GM21515 (cell line): ENCODE results near the gene PIP5K1B.
"Not testable (repeated sequence)": the region's sequence is repeated elsewhere in the genome, so short reads cannot be mapped to it uniquely, and the experiment has no call there.

ENCODE experiments used
- ATAC-seq: cut with Tn5 transposase; IDR thresholded peaks from one replicate; pipeline ENCODE4 v1.9.1; 2021; ENCODE audit not compliant: unreplicated experiment

Gene PIP5K1B, protein sequence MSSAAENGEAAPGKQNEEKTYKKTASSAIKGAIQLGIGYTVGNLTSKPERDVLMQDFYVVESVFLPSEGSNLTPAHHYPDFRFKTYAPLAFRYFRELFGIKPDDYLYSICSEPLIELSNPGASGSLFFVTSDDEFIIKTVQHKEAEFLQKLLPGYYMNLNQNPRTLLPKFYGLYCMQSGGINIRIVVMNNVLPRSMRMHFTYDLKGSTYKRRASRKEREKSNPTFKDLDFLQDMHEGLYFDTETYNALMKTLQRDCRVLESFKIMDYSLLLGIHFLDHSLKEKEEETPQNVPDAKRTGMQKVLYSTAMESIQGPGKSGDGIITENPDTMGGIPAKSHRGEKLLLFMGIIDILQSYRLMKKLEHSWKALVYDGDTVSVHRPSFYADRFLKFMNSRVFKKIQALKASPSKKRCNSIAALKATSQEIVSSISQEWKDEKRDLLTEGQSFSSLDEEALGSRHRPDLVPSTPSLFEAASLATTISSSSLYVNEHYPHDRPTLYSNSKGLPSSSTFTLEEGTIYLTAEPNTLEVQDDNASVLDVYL

DNA sequence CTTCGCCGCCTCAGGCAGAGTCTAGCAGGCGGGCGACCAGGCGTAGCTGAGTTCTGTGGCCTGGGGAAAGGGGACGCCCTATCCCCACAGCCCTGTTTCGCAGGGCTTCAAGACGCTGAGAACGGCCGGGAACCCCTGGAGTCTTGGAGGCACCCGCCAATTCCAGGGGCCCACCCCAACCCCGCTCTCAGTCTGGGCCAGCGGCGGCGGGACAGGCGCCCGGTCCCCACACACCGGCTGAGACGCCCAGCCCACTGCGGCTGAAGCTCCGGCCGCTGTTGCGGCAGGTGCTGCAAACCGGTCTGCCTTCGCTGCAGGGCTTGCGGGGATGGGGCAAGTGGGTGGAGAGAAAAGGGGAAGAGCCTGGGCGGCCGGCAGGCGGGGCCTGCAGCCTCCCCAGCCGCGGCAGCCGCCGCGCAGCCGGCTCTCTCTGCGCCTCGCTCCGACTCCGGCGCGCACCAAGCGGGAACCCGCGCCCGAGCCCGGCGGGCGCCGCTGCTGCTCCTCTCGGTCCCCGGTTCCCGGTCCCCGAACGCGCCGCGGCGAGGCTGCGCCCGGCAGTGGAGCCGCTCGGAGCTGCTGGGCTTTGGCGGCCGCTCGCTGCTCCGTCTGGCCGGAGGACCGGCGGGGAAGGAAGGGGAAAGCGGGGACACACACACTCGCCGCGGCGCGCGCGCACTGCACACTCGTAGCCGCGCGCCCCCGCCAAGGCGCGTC lies at the start of gene PIP5K1B:
TSS of gene PIP5K1B (plus strand) at position 427 of the 717 bp plus-strand sequence. CDS start 117,375 bp downstream, outside the sequence.
- peak; percentile 80 for ATAC-seq

DNA sequence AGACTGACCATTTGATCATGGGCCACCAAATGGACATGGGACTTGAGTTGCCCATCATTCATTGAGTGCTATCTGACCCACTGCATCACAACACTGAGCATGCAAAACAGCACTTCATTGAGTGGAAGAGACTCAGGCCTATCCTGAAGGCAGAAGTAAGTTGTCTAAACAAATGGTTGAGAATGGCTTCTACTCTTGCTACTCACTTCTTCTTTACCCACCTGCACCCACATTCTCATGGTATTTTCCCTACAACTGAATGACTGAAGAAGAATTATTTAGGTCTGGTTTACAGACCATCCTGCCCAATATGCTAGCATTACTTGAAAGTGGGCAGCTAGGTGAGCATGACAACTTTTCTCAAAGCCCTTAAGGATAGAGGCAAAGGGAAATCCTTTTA lies 41.0 kb upstream of the PIP5K1B start:
- no peak for ATAC-seq

DNA sequence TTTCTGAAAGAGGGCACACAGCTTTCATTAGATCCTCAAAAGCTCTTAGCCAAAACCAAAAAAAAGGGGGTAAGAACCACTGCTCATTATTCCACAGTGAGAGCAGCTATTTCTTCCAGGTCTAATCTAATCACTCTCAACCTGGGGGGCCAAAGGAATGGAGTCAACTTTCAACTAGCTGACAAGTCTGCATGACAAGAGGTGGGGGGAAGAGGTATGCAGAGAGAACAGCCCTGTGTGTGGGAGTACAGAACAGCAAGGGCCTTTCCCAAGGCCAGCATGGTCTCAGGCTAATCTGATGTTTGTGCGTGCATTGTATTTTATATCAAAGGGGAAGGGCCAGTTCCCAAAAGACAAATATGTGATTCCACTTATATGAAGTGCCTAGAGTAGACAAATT lies 36.9 kb upstream of the PIP5K1B start:
- ATAC-seq, result no peak

DNA sequence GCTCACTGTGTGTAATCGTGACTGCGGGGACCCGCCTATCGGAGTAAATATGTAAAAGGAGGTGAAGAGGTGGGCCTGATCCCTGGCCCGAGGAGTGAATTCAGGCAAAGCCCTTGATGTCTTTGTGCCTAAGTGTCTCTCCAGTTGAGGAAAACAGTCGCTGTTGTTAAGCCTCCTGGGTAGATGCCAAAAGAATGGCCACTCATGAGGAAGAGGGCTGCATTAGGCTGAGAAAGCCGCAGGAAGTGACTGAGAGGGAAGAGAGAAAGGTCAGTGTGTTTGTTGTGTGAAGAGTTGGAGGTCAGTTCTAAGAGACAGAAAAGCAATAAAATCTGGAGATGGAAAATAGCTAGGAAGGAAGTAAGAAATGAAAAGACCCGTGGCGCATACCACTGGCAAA lies 35.8 kb upstream of the PIP5K1B start:
- ATAC-seq, result no peak

DNA sequence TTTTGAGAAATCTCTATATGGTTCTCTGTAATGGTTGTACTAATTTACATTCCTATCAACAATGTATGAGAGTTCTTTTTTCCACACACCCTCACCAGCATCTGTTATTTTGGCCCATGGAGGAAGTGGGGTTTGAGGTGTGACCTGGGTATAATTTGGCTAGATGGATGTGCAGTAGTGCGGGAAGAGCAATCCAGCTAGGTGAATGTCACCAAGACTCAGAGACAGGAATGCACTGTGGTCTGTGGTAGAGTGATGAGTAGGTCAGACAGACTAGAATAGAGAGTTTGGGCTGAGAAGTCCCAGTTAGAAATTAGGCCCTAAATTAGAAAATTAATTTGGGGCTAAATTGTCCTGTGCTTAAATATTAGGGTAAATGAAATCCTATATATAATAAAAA lies 32.8 kb upstream of the PIP5K1B start:
- ATAC-seq, result no peak

DNA sequence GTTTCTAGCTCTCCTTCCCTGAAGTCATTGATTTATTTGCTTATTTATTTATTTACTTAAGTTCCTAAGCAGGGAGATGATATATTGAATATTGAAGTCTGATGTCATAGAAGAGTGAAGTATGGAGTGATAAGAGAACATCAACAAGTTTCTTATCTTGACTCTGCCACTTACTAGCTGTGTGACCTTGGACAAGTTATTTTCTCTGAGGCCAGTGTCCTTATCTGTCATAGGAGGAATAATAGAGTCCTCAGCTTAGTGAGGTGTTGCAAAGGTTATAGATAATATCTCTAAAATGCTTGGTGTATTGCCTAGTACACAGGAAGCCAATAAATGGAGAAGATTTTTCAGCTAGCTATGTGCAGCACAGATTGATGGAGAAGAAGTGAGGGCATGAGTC lies 32.4 kb upstream of the PIP5K1B start:
- no peak for ATAC-seq

DNA sequence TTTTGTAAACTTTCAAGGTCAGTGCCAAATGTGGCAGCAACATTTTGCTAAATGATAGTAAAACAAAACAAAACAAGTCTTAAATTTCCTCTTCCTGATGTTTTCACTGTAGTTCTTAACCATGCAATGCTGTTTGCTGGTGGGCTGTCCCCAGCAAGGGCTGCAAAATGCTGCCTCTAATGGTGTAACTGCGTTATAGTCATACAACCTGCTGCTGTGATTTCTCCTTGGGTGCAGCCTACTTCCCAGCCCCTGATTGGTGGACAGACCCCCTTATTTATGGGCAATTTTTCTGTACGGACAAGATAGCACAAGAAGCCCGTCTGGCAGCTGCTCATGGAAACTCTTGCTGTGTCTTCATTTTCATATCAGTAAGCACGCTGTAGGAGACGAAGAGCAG lies 26.6 kb upstream of the PIP5K1B start:
- no peak for ATAC-seq

DNA sequence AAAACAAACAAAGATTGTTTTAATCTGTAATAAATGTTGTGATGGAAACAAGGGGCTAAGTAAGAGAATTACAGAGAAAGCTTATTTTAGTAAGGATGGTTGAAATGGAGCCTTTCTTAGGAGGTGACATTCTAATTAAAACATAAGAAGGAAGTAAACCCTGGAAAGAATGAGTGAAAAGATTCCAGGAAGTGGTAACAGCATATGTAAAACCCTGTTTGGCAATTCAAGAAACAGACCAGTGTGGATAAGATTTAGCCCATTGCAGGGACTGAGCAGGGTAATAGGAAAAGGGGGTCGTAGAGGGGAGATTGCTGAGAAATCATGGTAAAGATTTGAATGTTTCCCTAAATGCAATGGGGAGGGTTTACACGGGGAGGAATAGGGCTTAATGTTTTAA lies 21.6 kb upstream of the PIP5K1B start:
- no peak for ATAC-seq

DNA sequence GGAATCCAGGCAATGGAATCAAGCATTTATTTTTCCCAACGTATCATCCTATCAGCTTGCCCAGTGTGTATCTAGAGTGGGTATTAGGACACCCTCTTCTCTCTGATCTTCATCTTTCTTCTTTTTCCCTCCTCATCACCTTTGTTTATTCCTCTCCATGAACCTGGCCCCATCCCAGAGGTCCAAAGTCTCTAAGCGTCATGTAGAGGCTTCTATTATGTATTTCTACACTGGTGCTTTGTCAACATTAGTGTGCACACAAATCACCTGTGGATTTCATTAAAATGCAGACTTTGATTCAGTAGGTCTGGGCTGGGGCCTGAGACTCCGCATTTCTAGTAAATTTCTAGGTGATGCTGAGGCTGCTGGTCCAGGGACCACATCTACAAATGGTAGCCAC lies 19.8 kb upstream of the PIP5K1B start:
- ATAC-seq, result no peak

DNA sequence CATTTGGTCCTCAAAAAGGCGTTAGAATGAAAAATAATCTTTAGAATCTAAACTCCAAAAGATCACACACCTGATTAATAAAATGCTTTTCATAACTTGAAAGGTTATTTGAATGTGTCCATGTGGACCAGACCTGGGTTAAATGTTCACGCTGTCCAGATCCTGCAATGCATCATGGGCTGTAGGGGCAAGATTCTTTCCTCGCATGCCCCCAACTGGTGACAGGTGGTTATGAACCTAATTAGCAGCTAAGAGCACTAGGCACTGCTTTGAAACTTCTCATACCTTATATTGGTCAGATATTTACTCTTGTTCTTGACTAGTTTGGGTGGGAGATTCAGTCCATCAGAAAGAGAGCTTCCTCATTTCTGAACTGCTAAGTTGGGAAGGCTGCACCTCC lies 19.3 kb upstream of the PIP5K1B start:
- peak; percentile 81 for ATAC-seq

DNA sequence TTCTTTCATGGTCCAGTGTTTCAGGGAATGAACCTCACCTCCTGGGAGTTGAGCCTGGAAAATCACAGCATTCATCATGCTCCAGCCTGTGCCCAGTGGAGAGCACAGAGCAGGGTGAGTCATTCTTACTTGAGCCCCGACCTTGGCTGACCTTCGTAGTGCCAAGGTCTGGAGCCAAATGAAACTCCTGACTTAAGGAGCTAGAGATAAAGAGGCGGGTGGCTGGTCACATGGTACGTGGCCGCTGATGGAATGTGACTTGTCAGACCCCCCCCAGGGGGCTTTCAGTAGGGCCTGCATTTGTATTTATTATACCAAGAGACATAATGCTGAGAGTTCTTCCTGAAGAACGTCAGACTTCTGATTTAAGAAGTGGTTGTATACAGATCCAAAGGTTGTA lies 15.0 kb upstream of the PIP5K1B start:
- no peak for ATAC-seq

DNA sequence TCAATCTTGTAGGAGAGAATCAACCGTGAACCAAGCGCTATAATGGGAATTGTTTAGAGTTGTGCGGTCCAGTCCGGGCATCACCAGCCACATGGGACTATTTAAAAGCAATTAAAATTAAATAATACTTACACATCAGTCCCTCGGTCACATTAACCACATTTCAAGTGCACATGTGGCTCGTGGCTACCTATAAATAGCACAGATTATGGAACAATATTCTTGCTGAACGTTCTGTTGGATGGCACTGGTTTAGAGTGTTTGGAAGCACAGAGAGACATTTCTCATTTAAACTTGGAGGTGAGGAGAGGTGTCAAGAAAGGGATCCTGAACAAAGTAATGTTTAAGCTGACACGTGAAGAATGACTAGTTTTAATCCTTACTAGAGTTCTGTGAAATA lies 12.5 kb upstream of the PIP5K1B start:
- no peak for ATAC-seq

DNA sequence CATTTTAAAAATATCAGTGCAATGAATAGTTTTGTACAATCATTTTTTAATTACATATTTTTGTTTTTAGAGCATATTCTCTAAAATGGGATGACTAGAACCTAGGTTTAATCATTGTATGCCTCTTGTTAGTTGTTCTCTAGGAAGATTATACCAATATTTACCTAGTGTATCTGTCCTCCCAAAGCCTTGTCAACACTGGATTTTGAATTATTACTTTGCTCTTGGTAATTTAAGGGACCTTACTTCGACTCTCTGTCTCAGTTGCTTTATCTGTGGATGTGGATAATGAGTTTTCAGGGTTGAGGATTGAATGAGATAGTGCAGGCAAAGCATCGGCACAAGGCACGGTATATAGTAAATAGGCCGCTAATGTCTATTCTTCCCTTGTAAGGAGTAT lies 10.9 kb upstream of the PIP5K1B start:
- ATAC-seq, result no peak

DNA sequence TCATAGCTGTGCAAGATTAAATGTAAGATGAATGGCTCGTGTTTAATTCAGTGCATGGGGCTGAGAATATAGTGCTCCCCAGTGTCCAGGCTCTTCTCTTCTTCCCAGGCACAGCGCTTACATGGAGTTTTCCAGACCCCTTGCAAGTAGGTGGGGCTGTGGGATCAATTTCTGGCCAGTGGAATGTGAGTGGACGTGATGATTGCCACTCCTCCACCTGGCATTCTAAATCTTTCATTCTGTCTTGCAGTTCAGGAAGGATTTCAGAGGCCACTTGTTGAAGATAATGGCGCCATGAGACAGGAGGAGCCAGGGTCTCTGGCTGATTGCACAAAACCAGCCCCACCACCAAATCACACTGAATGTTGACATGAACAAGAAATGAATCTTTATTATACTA lies 7.2 kb upstream of the PIP5K1B start:
- no peak for ATAC-seq

DNA sequence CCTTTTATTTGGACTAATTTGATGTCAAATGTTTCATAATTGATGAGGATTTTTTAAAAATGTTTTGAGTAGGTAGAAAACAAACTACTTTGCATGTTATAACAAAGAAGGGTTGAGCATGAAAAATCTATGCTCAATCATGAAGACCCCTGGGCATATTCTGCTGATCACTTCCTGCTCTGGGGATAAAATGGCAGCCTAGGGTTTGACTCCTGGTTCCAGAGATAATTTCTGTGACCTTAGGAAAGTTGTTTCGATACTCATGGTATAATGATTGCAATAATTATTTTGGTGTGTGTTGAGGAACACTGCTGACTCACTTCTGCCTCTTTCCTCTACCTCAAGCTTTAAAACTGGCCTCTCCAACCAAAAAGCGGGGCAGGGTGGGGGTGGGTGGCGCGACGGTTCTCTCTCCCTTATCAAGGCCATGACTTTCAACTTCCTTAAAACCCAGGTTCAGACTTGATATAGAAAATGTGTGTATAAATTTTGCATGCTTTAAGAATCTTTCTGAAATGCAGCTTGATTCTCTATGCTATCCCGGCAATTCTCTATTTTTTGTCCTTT lies 6.0 kb upstream of the PIP5K1B start:
- ATAC-seq, result no peak

DNA sequence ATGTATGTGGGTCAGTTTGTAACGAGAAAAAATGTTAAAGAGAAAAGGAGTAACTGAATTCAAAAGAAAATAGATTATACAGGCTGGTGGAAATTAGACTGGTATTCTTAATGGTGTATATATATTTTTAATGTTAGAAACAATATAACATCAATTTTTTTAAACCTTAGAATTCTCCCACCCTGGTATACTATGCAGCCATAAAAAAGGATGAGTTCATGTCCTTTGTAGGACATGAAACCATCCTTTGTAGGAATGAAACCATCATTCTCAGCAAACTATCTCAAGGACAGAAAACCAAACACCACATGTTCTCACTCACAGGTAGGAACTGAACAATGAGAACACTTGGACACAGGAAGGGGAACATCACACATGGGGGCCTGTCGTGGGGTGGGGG lies 5.4 kb upstream of the PIP5K1B start:
- ATAC-seq, result not testable (repeated sequence)

DNA sequence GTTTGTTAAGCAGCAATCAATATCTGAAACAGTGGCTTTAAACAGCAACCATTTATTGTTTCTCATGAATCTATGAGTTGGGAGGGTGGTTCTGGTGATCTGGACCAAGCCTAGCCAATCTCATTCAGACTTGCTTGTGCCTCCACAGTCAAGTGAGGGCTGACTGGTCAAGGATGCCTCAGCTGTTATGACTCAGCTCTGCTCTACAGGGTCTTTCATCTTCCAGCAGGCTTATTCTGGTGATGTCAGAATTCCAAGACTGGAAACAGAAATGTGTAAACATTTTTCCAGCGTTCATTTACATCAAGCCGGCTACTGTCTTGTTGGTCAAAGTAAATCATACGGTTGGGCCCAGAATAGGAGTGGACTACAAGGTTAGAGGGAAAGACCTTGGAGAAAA lies 2.5 kb upstream of the PIP5K1B start:
- no peak for ATAC-seq

DNA sequence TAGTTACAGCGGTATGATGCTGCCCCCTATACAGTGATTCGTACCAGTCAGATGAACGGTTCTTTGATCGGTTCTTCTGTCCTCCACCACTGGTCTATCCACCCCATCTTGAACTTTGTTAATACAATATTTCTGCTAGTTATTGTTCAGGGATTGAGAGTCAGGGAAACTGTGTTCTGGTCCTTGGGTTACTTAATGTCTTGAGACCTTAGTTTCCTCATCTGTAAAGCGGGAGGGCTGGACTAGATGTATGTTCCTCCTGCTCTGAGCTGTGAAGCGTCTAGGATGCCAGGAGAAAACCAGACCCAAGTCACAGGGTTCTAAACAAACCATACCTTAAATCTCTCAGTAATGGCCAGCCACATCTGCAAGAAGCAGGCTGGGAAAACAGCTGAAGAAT lies 1.4 kb upstream of the PIP5K1B start:
- no peak for ATAC-seq

DNA sequence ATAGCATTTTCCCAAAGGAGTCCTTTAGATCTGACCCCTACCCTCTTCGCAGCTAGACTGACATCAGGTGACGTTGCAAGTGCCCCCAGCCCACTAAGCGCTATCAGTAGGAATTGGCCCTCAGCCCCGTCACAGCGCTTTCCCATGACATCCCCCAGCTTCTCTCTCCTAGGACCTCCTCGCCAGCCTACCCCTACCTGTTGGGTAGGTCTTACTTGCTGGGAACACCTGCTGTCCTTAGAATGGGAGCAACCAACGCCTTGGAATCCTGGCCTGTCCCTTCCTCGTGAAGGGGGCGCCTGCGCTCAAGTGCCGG lies 584 bp upstream of the PIP5K1B start:
- no peak for ATAC-seq

DNA sequence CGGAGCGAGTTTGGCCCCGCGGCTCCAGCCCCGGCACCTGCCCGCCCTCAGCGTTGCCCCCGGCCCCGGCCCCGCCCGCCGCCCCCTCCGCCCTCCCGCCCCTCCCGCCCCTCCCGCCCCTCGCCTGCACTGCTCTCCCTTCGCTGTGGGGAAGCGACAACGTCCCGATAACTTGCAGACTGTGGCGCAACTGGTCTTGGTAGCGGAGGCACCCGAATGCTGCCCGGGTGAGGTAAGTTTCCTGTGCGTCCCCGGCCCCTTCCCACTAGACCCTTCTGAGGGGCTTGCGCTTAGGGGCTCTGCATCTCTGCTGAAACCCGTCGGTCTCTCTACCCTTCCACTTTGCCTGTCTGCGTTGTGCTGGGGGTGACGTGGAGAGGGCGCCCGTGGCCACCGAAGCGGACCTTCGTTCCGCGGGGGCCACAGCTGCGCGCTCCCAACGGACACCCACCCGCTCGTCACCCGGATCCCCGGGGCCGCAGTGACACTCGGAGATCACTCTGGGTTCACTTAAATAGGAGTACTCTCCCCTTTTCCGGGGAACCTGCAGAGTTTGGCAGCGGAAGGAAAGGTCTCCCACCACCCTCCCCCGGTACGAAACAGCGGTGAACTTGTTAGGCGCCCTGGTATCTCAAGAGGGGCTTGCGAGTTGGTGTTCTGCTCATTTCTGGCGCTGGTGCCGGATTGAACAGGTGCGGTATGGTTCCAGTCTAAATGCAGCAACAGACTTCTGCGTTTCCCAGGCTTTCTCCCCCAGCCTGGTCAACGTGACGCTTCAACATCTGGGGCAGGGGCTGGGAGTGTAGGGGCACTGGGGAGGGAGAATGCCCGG lies 707 bp downstream of the PIP5K1B start:
- peak; percentile 3 for ATAC-seq
